WTC11 (cell line): ENCODE results near the gene MRPL19.

ENCODE experiments used
- CREM ChIP-seq: sonication (generic); formaldehyde crosslinking; IDR thresholded peaks from 2 replicates; pipeline ENCODE4 v1.8.1; 2022; ENCODE audit warnings: mild to moderate bottlenecking, missing genetic modification reagents, moderate library complexity
- ESRRA ChIP-seq: sonication (generic); formaldehyde crosslinking; IDR thresholded peaks from 2 replicates; pipeline ENCODE4 v1.8.1; 2022; ENCODE audit warnings: mild to moderate bottlenecking, missing genetic modification reagents, borderline replicate concordance
- TF ChIP-seq, protein P1 (sequence below): sonication (generic); formaldehyde crosslinking; IDR thresholded peaks from 2 replicates; pipeline ENCODE4 v1.8.1; 2022; ENCODE audit warnings: mild to moderate bottlenecking, missing genetic modification reagents, moderate library complexity, borderline replicate concordance
- TF ChIP-seq, protein P2 (sequence below): fragments of 200-600 bp; IDR thresholded peaks from 2 replicates; pipeline ENCODE4 v1.8.0; 2022; ENCODE audit warnings: antibody characterized with exemption

DNA sequence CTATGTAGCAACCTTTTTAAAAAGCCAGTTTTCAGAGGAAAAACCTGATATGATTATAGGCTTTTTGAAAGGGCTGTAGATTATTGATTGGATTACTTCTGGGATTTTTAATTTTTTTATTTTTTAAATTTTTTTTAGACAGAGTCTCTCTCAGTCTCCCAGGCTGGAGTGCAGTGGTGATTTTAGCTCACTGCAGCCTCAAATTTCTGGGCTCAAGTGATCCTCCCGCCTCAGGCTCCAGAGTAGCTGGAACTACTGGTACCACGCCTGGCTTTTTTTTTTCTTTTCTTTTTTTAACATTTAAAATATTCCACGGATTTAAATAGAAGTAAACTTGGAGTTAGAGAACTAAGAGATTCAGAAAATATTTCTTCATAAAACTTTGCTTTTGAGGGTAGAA, 1.2 kb downstream of the MRPL19 start:
- TF ChIP-seq ESRRA = no peak
- TF ChIP-seq, protein P1, sequence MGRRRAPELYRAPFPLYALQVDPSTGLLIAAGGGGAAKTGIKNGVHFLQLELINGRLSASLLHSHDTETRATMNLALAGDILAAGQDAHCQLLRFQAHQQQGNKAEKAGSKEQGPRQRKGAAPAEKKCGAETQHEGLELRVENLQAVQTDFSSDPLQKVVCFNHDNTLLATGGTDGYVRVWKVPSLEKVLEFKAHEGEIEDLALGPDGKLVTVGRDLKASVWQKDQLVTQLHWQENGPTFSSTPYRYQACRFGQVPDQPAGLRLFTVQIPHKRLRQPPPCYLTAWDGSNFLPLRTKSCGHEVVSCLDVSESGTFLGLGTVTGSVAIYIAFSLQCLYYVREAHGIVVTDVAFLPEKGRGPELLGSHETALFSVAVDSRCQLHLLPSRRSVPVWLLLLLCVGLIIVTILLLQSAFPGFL = no peak
- TF ChIP-seq, protein P2, sequence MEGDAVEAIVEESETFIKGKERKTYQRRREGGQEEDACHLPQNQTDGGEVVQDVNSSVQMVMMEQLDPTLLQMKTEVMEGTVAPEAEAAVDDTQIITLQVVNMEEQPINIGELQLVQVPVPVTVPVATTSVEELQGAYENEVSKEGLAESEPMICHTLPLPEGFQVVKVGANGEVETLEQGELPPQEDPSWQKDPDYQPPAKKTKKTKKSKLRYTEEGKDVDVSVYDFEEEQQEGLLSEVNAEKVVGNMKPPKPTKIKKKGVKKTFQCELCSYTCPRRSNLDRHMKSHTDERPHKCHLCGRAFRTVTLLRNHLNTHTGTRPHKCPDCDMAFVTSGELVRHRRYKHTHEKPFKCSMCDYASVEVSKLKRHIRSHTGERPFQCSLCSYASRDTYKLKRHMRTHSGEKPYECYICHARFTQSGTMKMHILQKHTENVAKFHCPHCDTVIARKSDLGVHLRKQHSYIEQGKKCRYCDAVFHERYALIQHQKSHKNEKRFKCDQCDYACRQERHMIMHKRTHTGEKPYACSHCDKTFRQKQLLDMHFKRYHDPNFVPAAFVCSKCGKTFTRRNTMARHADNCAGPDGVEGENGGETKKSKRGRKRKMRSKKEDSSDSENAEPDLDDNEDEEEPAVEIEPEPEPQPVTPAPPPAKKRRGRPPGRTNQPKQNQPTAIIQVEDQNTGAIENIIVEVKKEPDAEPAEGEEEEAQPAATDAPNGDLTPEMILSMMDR = no peak
- TF ChIP-seq CREM (CRISPR knock-in tag) = no peak
